GM21360 (cell line): Measurements from ENCODE around the gene CTNNAL1.

Experiments
- ATAC-seq: cut with Tn5 transposase; IDR thresholded peaks from one replicate; pipeline ENCODE4 v1.9.1; 2021; ENCODE audit warnings: mild to moderate bottlenecking, moderate library complexity; ENCODE audit not compliant: unreplicated experiment

Gene CTNNAL1

GRCh38 chr9:108894225-108894997 lies 118.9 kb downstream of the CTNNAL1 start:
- no peak for ATAC-seq
